Keratinocyte (primary cell): Measurements from ENCODE around the gene TNKS1BP1.

Source experiments
- CTCF ChIP-seq, 3 experiments: IDR thresholded peaks in 1 of 3; conservative IDR thresholded peaks in 1 of 3; optimal IDR thresholded peaks in 1 of 3; 2 replicates in 2 of 3; 3 replicates in 1 of 3; pipeline versions ENCODE3 to v1.5.1; 2011; ENCODE audit warnings: low read length in 3 of 3, mild to moderate bottlenecking in 3 of 3, moderate library complexity in 2 of 3, control low read depth in 1 of 3, inconsistent platforms in 1 of 3; ENCODE audit not compliant: insufficient read depth in 2 of 3; ENCODE audit errors: extremely low read depth in 1 of 3
- EZH2 ChIP-seq: IDR thresholded peaks from one replicate; pipeline ENCODE4 v1.6.1; 2012; ENCODE audit warnings: inconsistent platforms, mild to moderate bottlenecking, low read length, moderate library complexity

DNA sequence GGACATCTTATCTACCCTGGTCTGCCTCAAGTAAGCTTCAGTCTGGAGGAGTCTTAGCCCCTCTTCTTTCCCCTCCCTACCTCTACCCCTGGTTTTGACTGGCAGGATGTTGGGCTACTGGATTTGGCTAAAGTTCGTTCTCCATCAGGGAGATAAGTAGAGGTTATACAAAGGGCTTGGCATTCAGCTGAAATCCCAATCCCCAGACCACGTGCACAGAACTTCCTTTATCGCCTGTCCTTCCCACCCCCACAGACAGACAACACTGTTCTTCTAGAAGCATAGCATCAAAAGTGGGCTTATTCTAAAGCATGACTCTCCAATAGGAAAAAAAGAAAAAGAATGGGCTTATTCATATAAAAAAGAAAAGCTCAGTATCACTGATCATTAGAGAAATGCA lies 48.4 kb upstream of the TNKS1BP1 start:
- no peak for TF ChIP-seq CTCF (optimal IDR thresholded peaks at IDR 0.05 in 1 of 3, IDR thresholded peaks at IDR 0.05 in 1 of 3, conservative IDR thresholded peaks at IDR 0.05 in 1 of 3; ENCODE audit: extremely low read depth in 1 of 3, insufficient read depth in 2 of 3, low read length in 3 of 3)
- no peak for TF ChIP-seq EZH2
